COR-L47 (cell line): ENCODE results near the gene UCN2.
"Not testable (repeated sequence)": the region's sequence is repeated elsewhere in the genome, so short reads cannot be mapped to it uniquely, and the experiment has no call there.

ENCODE experiments used
- DNase-seq: peaks from one replicate; lab custom pipeline; 2025; lab: John Stamatoyannopoulos, UW

UCN2 gene

GRCh38 chr3:48561045-48561736, 2.4 kb downstream of the UCN2 start:
- DNase-seq, result no peak

GRCh38 chr3:48560648-48561018, 2.9 kb downstream of the UCN2 start:
- no peak for DNase-seq

GRCh38 chr3:48558493-48559134, 5.0 kb downstream of the UCN2 start:
- DNase-seq, result no peak

GRCh38 chr3:48556796-48557626, 6.6 kb downstream of the UCN2 start, which contains the start of gene PFKFB4:
PFKFB4 (minus strand) TSS chr3:48556803; CDS start chr3:48556777, 26 bp downstream.
- DNase-seq, result peak; percentile 95

- DNase-seq, result no peak
These were observed 7.4 kb downstream of the UCN2 start for GRCh38 chr3:48555949-48556795.

GRCh38 chr3:48555231-48555948, 8.2 kb downstream of the UCN2 start:
- no peak for DNase-seq

- DNase-seq, result no peak
These were observed 9.4 kb downstream of the UCN2 start for GRCh38 chr3:48553886-48554845.

GRCh38 chr3:48553361-48553760, 10.2 kb downstream of the UCN2 start:
- no peak for DNase-seq

- no peak for DNase-seq
These were observed 11.2 kb downstream of the UCN2 start for GRCh38 chr3:48552111-48552951.

GRCh38 chr3:48551651-48552050, 11.9 kb downstream of the UCN2 start:
- DNase-seq, result not testable (repeated sequence)

GRCh38 chr3:48548729-48549705, 14.6 kb downstream of the UCN2 start:
- DNase-seq, result peak; percentile 40

- no peak for DNase-seq
These were observed 15.5 kb downstream of the UCN2 start for GRCh38 chr3:48548126-48548525.

- DNase-seq, result no peak
These were observed 17.3 kb downstream of the UCN2 start for GRCh38 chr3:48546203-48546829.

- no peak for DNase-seq
These were observed 19.4 kb downstream of the UCN2 start for GRCh38 chr3:48544141-48544540.

- DNase-seq, result no peak
These were observed 20.2 kb downstream of the UCN2 start for GRCh38 chr3:48543271-48543866.

- no peak for DNase-seq
These were observed 25.1 kb downstream of the UCN2 start for GRCh38 chr3:48538451-48538850.

GRCh38 chr3:48536785-48537184, 26.8 kb downstream of the UCN2 start:
- DNase-seq, result no peak
